Measurements from ENCODE around the gene SORCS2. TPM values are rescaled to one million over a fixed set of nuclear protein-coding genes. Genes with fewer than 3 reads are reported as not detected.

Gene SORCS2
- total and polyA plus RNA-seq, 8 donors = 4.6 to 9.7 (median 7.2) TPM

- Histone ChIP-seq H3K27ac (no peak overlapping the region), H3K4me1 (no peaks in the 10 kb centered on the region), H3K9me3 (peaks cover 0 to 5% of the 10 kb centered on the region in 2 donors), H3K36me3 (no peaks in the 10 kb centered on the region), H3K4me3 (no peak overlapping the region), H3K27me3 (peaks cover 0 to 11% of the 10 kb centered on the region in 2 donors)
- peak in 1 of 4 donors; percentile 4 for DNase-seq
- no peak for ATAC-seq
- no peak for TF ChIP-seq CTCF (IDR thresholded peaks at IDR 0.05)
- intact Hi-C loops (cut with DNase I) = no loop called here
These were observed 226.0 kb downstream of the SORCS2 start for GRCh38 chr4:7418131-7418943.

GRCh38 chr4:7419961-7420660 is 227.8 kb downstream of the SORCS2 start:
- TF ChIP-seq CTCF (IDR thresholded peaks at IDR 0.05) = no peak
- ATAC-seq (no peak), DNase-seq (peak in 1 of 4 donors; percentile 21)
- Histone ChIP-seq H3K4me3 (no peak overlapping the region), H3K4me1 (no peaks in the 10 kb centered on the region), H3K36me3 (no peaks in the 10 kb centered on the region), H3K27me3 (peaks cover 0 to under 1% of the 10 kb centered on the region in 2 donors), H3K9me3 (peaks cover 0 to 5% of the 10 kb centered on the region in 2 donors), H3K27ac (no peak overlapping the region)
- intact Hi-C loops (cut with DNase I) = no loop called here

- no peak for TF ChIP-seq CTCF (IDR thresholded peaks at IDR 0.05)
- Histone ChIP-seq H3K27me3 (no peaks in the 10 kb centered on the region), H3K4me3 (no peak overlapping the region), H3K27ac (no peak overlapping the region), H3K36me3 (no peaks in the 10 kb centered on the region), H3K9me3 (peaks cover 0 to 5% of the 10 kb centered on the region in 2 donors), H3K4me1 (no peaks in the 10 kb centered on the region)
- intact Hi-C loops (cut with DNase I) = no loop called here
- DNase-seq (peak in 2 of 4 donors; percentile 53 to 83), ATAC-seq (peak; percentile 87)
These were observed 228.3 kb downstream of the SORCS2 start for GRCh38 chr4:7420661-7421040.

GRCh38 chr4:7421356-7422150 is 229.2 kb downstream of the SORCS2 start:
- Histone ChIP-seq H3K36me3 (no peaks in the 10 kb centered on the region), H3K4me1 (no peaks in the 10 kb centered on the region), H3K9me3 (peaks cover 0 to 5% of the 10 kb centered on the region in 2 donors), H3K27ac (no peak overlapping the region), H3K27me3 (no peaks in the 10 kb centered on the region), H3K4me3 (no peak overlapping the region)
- intact Hi-C loops (cut with DNase I) = no loop called here
- DNase-seq = peak in 2 of 4 donors; percentile 14 to 62
- no peak for TF ChIP-seq CTCF (IDR thresholded peaks at IDR 0.05)
- ATAC-seq = no peak

Measured in left lung (tissue), 10 donors.